ENCODE data around the gene SPPL2B.

The SPPL2B gene

DNA sequence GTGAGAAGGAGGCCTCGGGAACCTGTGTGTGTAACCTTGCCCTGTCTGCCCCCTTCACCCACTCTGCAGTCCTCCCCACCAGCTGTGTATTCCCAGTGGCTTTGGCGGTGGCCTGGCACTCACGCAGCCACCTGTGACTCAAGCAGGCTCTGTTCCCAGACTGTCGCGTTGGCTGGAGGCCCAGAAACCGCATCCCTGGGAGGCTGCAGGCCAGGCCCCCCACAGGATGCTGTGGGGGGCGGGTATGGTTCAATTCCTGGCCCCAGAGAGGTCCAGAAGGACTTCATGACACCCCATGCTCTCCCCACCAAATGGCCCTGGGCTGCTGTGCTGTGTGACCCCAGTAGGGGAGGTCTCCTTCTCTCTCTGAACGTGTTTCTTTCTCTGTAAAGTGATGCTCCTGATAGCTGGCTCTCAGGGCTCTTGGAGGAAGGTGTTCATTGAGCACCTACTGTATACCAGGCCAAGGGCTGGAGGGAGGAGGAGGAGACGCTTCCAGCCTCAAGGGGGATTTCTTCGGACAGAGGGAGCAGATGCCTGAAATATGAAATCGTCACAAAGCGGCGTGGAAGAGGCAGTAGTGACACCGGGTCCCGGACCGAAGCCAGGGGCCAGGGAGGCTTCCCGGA, 18.6 kb upstream of the SPPL2B start:
- H3K4me3 ChIP-seq (replicated peaks; ENCODE audit: low read depth, low read length), result no peak overlapping the region
- peak; percentile 20 for DNase-seq (ENCODE audit: low read depth)
- TF ChIP-seq, protein P1, sequence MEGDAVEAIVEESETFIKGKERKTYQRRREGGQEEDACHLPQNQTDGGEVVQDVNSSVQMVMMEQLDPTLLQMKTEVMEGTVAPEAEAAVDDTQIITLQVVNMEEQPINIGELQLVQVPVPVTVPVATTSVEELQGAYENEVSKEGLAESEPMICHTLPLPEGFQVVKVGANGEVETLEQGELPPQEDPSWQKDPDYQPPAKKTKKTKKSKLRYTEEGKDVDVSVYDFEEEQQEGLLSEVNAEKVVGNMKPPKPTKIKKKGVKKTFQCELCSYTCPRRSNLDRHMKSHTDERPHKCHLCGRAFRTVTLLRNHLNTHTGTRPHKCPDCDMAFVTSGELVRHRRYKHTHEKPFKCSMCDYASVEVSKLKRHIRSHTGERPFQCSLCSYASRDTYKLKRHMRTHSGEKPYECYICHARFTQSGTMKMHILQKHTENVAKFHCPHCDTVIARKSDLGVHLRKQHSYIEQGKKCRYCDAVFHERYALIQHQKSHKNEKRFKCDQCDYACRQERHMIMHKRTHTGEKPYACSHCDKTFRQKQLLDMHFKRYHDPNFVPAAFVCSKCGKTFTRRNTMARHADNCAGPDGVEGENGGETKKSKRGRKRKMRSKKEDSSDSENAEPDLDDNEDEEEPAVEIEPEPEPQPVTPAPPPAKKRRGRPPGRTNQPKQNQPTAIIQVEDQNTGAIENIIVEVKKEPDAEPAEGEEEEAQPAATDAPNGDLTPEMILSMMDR (IDR thresholded peaks at IDR 0.05; ENCODE audit: low read length, missing control alignments), result no peak

DNA sequence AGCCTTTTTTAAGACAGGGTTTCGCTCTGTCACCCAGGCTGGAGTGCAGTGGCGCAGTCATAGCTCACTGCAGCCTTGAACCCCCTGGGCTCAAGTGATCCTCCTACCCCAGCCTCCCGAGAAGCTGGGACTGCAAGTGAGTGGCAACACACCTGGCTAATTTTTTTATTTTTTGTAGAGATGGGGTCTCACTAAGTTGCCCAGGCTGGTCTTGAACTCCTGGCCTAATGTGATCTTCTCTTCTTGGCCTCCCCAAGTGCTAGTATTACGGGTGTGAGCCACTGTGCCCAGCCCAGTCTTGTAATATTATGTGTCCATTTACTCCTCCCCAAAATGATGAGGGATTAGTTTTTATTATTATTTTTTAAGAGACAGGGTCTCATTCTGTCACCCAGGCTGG, 17.4 kb upstream of the SPPL2B start:
- no peak for DNase-seq (ENCODE audit: low read depth)
- TF ChIP-seq, protein P1 (IDR thresholded peaks at IDR 0.05; ENCODE audit: low read length, missing control alignments), result no peak
- no peak overlapping the region for H3K4me3 ChIP-seq (replicated peaks; ENCODE audit: low read depth, low read length)

DNA sequence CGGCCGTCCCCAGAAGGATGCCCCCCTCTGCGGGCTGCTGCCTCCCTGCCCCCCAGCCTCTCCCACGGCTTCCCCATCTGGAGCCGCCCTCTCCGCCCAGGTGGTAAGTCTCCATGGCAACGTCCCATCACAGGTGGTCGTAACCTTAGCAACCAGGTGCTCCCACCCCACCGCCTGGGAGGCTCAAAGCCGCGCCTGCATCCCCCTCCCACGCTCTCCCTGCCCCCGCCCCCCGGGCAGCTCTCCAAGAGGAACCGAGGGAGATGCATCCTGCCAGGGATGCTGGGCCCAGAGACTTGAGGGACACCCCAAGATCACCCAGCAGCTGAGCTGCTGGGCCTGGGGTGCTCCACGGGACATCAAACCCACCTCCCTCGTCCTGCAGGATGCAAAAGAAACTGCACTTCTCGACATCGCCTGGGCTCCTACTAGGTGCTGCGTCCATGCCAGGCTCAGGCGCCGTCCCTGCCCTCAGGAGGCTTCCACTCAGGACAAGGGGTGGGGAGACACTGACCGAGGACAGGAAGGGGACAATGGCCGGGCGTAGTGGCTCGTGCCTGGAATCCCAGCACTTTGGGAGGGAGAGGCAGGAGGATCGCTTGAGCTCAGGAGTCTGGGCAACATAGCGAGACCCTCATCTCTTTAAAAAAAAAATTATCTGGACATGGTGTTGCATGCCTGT, 15.5 kb upstream of the SPPL2B start:
- H3K4me3 ChIP-seq (replicated peaks; ENCODE audit: low read depth, low read length), result no peak overlapping the region
- TF ChIP-seq, protein P1 (IDR thresholded peaks at IDR 0.05; ENCODE audit: low read length, missing control alignments), result no peak
- DNase-seq (ENCODE audit: low read depth), result no peak

DNA sequence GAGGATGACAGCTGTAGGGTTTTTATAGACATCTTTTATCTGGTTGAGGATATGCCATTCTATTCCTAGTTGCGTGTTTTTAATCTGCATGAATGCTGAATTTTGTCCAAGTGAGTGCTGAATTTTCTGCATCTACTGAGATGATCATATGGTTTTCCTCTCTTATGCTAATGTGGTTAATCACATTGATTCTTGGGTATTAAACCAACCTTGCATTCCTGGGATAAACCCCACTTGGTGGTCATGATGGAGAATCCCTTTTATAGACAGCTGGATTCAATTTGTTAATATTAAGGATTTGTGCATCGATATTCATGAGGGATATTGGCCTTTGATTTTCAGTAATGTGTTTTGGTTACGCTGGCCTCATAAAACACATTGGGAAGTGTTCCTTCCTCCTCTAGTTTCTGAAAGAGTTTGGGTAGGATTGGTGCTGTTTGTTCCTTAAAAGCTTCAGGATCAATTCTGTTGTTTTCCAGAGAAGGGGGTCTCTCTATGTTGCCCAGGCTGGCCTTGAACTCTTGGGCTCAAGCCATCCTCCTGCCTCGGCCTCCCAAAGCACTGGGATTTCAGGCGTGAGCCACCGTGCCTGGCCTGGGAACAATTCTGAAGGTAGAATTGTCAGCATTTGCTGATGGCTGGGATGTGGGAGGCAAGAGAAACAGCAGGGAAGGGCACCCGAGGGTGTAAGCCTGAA, 13.2 kb upstream of the SPPL2B start:
- TF ChIP-seq, protein P1 (IDR thresholded peaks at IDR 0.05; ENCODE audit: low read length, missing control alignments), result no peak
- no peak overlapping the region for H3K4me3 ChIP-seq (replicated peaks; ENCODE audit: low read depth, low read length)
- no peak for DNase-seq (ENCODE audit: low read depth)

DNA sequence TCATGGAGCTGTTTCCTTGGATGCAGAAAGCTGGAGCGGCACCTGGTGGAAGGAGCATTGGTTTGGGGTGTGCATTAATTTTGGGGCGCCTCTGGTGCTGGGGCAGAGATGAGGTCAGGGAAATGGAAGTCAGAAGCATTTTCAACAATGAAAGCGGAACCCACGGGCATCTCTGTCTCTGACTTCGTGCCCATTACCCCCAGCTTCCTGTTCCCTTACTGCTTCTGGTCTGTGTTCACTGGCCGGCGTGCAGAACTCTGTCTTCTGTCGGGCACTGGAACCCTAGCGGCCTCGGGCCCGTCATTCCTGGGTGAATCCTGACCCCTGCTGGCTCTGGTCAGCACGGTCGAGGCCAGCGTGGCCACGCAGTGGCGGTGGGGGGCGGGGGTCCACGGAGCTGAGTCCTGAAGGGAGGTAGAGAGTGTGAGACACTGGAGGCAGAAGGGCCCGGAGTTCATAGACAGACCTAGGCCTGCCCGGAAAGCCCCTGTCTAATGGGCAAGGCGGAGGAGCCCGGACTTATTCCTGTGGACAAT, 12.6 kb upstream of the SPPL2B start:
- no peak overlapping the region for H3K4me3 ChIP-seq (replicated peaks; ENCODE audit: low read depth, low read length)
- TF ChIP-seq, protein P1 (IDR thresholded peaks at IDR 0.05; ENCODE audit: low read length, missing control alignments), result peak; percentile 64
- peak; percentile 72 for DNase-seq (ENCODE audit: low read depth)

DNA sequence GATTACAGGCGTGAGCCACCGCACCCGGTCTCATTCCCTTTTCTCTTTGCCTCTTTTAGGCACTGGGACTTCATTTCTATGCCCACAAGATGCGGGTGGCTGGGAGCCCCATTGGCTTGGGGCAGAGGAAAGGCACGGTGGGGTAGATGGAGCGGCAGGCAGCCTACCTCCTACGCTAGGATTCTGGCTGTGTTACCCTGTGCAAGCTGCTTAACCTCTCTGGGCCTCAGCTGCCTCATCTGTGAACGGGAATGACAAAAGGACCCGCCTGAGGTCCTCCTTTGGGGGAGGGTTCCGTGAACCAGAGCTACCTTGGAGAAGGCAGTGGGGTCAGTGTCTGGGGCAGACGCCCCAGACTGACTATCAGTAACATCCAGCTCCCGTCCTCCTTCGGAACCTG, 11.2 kb upstream of the SPPL2B start:
- H3K4me3 ChIP-seq (replicated peaks; ENCODE audit: low read depth, low read length), result no peak overlapping the region
- DNase-seq (ENCODE audit: low read depth), result no peak
- TF ChIP-seq, protein P1 (IDR thresholded peaks at IDR 0.05; ENCODE audit: low read length, missing control alignments), result no peak

Data from fibroblast of pulmonary artery (primary cell).